ENCODE measurements around the gene ZSWIM7.

DNA sequence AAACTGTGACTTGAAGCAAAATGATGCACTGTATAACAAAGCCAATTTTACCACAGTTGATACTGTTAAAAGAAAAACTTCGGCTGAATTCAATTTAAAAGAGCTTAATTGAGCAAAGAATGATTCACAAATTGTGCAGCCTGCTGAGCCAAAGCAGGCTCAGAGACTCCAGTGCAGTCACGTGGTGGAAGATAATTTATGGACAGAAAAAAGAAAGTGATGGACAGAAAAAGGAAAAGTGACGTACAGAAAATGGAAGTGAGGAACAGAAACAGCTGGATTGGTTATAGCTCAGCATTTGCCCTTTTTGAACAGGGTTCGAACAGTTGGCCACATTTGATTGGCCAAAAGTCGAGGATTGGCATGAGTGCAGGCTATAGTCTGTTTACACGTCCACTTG, 25.7 kb downstream of the ZSWIM7 start:
- no peak for TF ChIP-seq POLR2A (IDR thresholded peaks at IDR 0.05)
- TF ChIP-seq, protein P1, sequence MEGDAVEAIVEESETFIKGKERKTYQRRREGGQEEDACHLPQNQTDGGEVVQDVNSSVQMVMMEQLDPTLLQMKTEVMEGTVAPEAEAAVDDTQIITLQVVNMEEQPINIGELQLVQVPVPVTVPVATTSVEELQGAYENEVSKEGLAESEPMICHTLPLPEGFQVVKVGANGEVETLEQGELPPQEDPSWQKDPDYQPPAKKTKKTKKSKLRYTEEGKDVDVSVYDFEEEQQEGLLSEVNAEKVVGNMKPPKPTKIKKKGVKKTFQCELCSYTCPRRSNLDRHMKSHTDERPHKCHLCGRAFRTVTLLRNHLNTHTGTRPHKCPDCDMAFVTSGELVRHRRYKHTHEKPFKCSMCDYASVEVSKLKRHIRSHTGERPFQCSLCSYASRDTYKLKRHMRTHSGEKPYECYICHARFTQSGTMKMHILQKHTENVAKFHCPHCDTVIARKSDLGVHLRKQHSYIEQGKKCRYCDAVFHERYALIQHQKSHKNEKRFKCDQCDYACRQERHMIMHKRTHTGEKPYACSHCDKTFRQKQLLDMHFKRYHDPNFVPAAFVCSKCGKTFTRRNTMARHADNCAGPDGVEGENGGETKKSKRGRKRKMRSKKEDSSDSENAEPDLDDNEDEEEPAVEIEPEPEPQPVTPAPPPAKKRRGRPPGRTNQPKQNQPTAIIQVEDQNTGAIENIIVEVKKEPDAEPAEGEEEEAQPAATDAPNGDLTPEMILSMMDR (IDR thresholded peaks at IDR 0.05): no peak
- TF ChIP-seq POLR2AphosphoS5 (IDR thresholded peaks at IDR 0.05): no peak

Data from prostate gland (tissue), 2 donors.